Activated CD8-positive, alpha-beta memory T cell treated with anti-CD3 and anti-CD28 coated beads, Interleukin-2, amount 10 ng/mL, durations not matched to agents 7 days and 5 days (primary cell): ENCODE results near the gene ANKS3. TPM values are rescaled to one million over a fixed set of nuclear protein-coding genes. Genes with fewer than 3 reads are reported as not detected.

Source experiments
- ATAC-seq: fragments of 150-1000 bp; cut with Tn5 transposase; one replicate; pipeline ENCODE4 v1.10.0; 2021; ENCODE audit warnings: moderate library complexity
- CTCF ChIA-PET: fragments of 350-600 bp; sonication (Branson Sonifier 250); formaldehyde crosslinking; loops from one replicate; lab custom pipeline; 2021; ENCODE audit warnings: antibody characterized with exemption; lab: Charles Lee
- DNase-seq: peaks from one replicate; pipeline ENCODE4 v3.0.0-alpha.2; 2020
- H3K27ac Mint-ChIP-seq: one replicate; pipeline ENCODE4 v1.8.0; 2021; ENCODE audit warnings: mild to moderate bottlenecking, mixed read lengths
- H3K27me3 Mint-ChIP-seq: one replicate; pipeline ENCODE4 v1.8.0; 2021; ENCODE audit warnings: mixed read lengths
- H3K36me3 Mint-ChIP-seq: one replicate; pipeline ENCODE4 v1.8.0; 2021; ENCODE audit warnings: mild to moderate bottlenecking, mixed read lengths
- H3K4me1 Mint-ChIP-seq: one replicate; pipeline ENCODE4 v1.8.0; 2021; ENCODE audit warnings: mixed read lengths
- H3K4me3 Mint-ChIP-seq: one replicate; pipeline ENCODE4 v1.8.0; 2021; ENCODE audit warnings: mild to moderate bottlenecking, moderate library complexity, mixed read lengths
- H3K9me3 Mint-ChIP-seq: one replicate; pipeline ENCODE4 v1.8.0; 2022; ENCODE audit warnings: low read depth, mixed read lengths
- total RNA-seq, 2 experiments: library from RNA; stranded (reverse); gene quantifications; one replicate each; pipeline ENCODE4 v1.2.3, GENCODE V29; 2021

Gene ANKS3
- total RNA-seq, 2 experiments from 2014 or later = 16.2 to 17.1 TPM

DNA sequence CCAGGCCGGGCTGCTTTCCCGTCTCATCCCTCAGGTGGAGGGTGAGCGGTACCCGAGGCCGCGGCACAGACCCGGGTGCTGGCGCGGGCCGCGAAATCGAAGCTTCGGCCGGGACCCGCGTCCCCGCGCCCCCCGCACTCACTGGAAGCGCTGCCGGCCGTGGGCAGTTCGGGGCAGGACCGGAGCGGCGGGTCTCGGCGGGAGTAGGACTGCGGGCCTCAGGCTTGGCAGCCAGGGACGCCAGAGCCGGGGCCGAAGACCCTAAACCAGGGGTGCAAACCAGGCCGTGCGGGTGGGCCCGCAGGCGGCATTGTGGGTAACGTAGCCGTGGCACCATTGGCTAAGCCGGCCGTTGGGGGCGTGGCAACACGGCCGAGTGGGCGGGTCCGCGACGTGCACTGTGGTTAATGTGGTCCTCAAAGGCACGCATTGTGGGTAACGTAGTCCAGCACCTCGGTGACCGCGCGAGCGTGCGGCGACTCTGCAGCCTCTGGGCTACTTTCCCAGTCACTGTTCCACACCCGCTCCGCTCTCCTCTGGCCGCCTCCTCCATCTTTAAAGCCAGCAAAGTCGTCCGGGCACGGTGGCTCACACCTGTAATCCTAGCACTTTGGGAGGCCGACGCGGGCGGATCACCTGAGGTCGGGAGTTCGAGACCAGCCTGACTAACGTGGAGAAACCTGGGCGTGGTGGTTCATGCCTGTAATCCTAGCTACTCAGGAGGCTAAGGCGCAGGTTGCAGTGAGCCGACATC, 33.0 kb upstream of the ANKS3 start, which contains the start of gene ZNF500:
Gene ZNF500, minus strand, starts transcription at position 288 of the 754 bp plus-strand sequence. CDS start 1,184 bp downstream, outside the sequence.
- peaks cover 24% of the 10 kb centered on the region for H3K4me1 Mint-ChIP-seq
- peak within 1 kb of the TSS; percentile 82 for H3K4me3 Mint-ChIP-seq
- H3K9me3 Mint-ChIP-seq = no peaks in the 10 kb centered on the region
- peaks cover 2% of the 10 kb centered on the region for H3K36me3 Mint-ChIP-seq
- DNase-seq (peak; percentile 95), ATAC-seq (peak; percentile 82)
- H3K27ac Mint-ChIP-seq = peak within 1 kb of the TSS; percentile 87
- CTCF ChIA-PET = interaction anchor here (0.6 to 1.9 kb wide), 2 partner anchors 32 to 104 kb away, joined by 3 to 7 read pairs; partner anchors contain the start of genes ANKS3 and DNAAF8
- H3K27me3 Mint-ChIP-seq = no peaks in the 10 kb centered on the region

DNA sequence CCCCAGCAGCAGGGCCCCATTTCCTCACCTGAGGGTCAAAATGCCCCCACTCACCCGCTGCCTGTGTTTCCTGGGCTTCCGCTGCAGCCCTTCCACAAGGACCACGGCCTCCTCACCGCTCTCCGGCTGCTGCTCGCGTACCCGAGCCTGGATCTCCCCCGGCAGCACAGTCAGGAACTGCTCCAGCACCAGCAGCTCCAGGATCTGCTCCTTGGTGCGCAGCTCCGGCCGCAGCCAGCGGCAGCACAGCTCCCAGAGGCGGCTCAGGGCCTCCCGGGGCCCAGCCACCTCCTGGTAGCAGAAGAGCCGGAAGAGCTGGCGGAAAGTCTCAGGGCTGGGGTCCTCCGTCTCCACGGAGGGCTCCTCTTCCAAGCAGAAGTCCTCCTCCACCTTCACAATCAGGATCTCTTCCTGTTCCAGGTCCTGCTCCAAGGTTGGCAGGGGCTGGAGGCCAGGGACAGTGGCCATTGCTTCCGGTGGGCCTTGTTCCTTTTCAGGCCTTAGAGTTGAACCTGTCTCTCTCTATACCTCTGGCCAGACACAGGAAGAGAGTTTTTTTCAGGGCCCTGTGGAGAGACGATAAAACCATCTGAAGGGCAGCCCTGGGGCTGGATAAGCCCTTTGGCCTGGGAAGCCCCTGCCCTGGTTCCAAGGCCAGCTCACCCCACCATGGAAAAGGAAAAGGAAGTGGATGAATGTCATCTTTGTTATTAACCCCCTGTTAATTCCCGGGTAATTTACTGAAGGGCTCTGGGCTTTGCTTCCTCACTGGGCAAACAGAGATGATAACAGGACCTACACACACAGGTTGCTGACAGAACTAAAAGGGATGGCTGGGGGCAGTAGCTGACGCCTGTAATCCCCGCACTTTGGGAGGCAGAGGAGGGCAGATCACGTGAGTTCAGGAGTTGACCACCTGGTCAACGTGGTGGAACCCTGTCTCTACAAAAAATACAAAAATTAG, 31.7 kb upstream of the ANKS3 start:
- Mint-ChIP-seq H3K4me3 (peak overlapping the region; percentile 76), H3K9me3 (no peaks in the 10 kb centered on the region), H3K36me3 (peaks cover 2% of the 10 kb centered on the region), H3K27me3 (no peaks in the 10 kb centered on the region), H3K27ac (peak overlapping the region; percentile 84), H3K4me1 (peaks cover 24% of the 10 kb centered on the region)
- DNase-seq (no peak), ATAC-seq (no peak)
- CTCF ChIA-PET = interaction anchor here (0.6 to 1.7 kb wide), 2 partner anchors 102 to 190 kb away, joined by 3 read pairs; no protein-coding TSS in a partner anchor

DNA sequence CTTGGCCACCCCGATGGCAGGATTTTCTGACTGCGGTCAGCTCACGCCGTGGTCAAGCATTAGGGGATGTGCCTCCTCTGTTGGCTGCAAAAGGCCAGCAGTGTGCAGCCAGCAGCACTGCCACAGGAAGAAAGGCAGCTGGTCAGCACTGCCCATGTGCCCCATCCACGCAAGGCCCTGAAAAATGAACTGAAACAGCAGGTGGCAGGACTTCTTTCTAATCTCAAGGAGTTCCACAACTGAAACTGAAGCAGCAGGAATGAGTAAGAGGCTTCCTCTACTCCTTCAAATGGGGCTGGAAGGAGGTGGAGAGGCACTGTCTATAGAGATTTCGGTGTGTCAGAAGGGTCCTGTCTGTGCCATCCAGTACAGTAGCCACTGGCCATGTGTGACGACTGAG, 29.7 kb upstream of the ANKS3 start:
- Mint-ChIP-seq H3K36me3 (peaks cover 10% of the 10 kb centered on the region), H3K27ac (no peak overlapping the region), H3K4me3 (no peak overlapping the region), H3K27me3 (no peaks in the 10 kb centered on the region), H3K4me1 (peaks cover 24% of the 10 kb centered on the region), H3K9me3 (no peaks in the 10 kb centered on the region)
- no peak for DNase-seq
- CTCF ChIA-PET = interaction anchor here (1.4 kb wide), 1 partner anchor 29 kb away, joined by 5 read pairs; the partner anchor contains the start of genes ANKS3 and DNAAF8
- ATAC-seq = no peak

DNA sequence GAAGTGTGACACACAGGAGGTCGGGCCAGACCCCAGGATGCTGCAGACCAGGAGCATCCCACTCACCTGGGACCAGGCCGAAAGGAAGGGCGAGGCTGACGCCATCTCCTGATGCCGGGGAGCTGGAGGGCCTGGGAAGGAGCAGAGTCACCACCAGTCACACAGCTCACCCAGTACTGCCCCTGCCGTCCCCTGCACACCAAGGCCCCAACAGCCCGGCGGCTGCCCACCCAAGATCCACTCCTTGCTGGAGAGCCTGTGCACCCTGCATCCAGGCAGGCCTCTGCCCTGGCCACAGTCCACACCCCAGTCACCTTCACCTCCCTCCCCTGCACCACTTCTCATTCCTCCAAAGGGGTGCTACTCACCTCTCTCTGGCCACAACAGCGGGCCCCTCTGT, 28.1 kb upstream of the ANKS3 start:
- Mint-ChIP-seq H3K27me3 (no peaks in the 10 kb centered on the region), H3K27ac (no peak overlapping the region), H3K4me1 (peaks cover 12% of the 10 kb centered on the region), H3K36me3 (peaks cover 14% of the 10 kb centered on the region), H3K4me3 (no peak overlapping the region), H3K9me3 (no peaks in the 10 kb centered on the region)
- CTCF ChIA-PET = interaction anchor here (1.2 kb wide), 1 partner anchor 28 kb away, joined by 4 read pairs; the partner anchor contains the start of genes ANKS3 and DNAAF8
- DNase-seq = no peak
- no peak for ATAC-seq

DNA sequence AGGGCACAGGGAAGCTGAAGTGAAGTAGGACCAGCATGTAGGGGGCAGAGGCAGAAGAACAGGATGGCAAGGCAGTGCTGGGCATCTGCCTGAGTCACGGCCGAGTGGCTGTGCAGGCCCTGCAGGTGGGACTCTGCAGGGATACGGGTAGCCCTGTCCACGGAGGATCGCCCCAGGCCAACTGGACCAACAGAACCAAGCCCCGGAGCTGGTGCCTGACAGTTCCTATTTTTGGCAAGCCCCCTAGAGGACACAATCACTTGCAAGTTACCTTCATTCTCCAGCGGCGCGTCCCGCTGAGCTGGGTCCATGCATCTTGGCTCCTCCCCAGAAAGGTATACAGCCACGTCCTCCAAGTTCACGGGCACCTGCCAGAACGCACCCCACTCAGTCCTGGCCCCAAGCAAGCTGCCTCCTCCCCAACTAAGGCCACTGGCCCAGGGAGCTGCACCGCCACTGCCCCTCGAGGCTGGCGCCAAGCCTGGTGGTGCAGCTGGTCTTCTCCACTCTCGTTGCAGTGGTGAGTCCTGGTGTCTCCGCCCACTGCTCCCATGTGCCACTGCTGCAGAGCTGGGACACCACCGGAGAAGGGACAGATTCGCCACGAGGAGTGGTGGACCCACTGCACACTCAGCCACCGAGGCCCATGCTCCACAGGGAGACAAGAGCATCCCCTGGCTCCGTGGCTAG, 26.3 kb upstream of the ANKS3 start:
- Mint-ChIP-seq H3K4me3 (no peak overlapping the region), H3K36me3 (peaks cover 24% of the 10 kb centered on the region), H3K4me1 (no peaks in the 10 kb centered on the region), H3K27me3 (no peaks in the 10 kb centered on the region), H3K9me3 (peaks cover 4% of the 10 kb centered on the region), H3K27ac (no peak overlapping the region)
- CTCF ChIA-PET = no interaction called here
- DNase-seq (no peak), ATAC-seq (no peak)

DNA sequence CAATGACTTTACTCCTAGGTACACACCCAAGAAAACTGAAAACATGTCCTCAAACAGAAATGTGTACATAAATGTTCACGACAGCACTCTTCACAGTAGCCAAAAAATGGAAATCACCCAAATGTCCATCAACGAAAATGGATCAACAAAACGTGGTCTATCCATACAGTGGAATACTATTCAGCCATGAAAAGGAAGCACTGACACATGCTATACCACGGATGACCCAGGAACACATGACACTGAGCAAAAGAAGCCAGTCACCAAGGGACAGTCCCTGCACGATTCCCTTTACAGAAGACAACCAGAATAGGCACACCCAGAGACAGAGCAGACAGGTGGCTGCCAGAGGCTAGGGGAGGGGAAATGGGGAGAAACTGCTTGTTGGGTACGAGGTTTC, 21.6 kb upstream of the ANKS3 start:
- no peaks in the 10 kb centered on the region for H3K4me1 Mint-ChIP-seq

DNA sequence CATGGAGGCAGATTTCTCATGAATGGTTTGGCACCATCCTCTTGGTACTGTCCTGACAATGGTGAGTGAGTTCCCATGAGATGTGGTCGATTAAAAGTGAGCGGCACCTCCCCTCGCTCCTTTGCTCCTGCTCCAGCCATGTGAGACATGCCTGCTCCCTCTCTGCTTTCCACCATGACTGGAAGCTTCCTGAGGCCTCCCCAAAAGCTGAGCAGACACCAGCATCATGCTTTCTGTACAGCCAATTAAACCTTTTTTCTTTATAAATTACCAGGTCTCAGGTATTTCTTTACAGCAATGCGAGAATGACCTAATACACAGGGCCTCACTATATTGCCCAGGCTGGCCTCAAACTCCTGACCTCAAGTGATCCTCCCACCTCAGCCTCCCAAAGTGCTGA, 20.8 kb upstream of the ANKS3 start:
- ATAC-seq (no peak), DNase-seq (no peak)
- H3K4me3 Mint-ChIP-seq = no peak overlapping the region
- H3K9me3 Mint-ChIP-seq = peaks cover 4% of the 10 kb centered on the region
- no peak overlapping the region for H3K27ac Mint-ChIP-seq
- CTCF ChIA-PET = no interaction called here
- peaks cover 31% of the 10 kb centered on the region for H3K36me3 Mint-ChIP-seq
- no peaks in the 10 kb centered on the region for H3K4me1 Mint-ChIP-seq
- H3K27me3 Mint-ChIP-seq = no peaks in the 10 kb centered on the region

More for the DNA sequence above, 21.6 kb upstream of the ANKS3 start:
- Mint-ChIP-seq H3K4me3 (no peak overlapping the region), H3K36me3 (peaks cover 34% of the 10 kb centered on the region), H3K27me3 (no peaks in the 10 kb centered on the region), H3K27ac (no peak overlapping the region), H3K9me3 (peaks cover 4% of the 10 kb centered on the region)
- ATAC-seq (no peak), DNase-seq (no peak)
- CTCF ChIA-PET = no interaction called here

DNA sequence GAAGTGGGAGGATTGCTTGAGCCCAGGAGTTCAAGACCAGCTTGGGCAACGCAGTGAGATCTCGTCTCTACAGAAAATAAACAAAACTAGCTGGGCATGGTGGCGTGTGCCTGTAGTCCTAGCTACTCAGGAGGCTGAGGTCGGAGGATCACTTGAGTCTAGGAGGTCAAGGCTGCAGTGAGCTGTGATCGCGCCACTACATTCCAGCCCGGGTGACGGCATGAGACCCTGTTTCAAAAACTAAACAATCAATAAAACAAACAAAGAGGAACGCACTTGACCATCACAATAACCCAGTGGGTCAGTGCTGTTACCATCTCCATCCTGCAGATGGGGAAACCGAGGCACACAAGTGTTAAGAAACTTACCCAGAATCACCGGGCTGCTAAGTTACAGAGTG, 19.2 kb upstream of the ANKS3 start:
- DNase-seq (no peak), ATAC-seq (no peak)
- Mint-ChIP-seq H3K36me3 (peaks cover 22% of the 10 kb centered on the region), H3K27ac (no peak overlapping the region), H3K4me1 (peaks cover 6% of the 10 kb centered on the region), H3K4me3 (no peak overlapping the region), H3K27me3 (no peaks in the 10 kb centered on the region), H3K9me3 (peaks cover 4% of the 10 kb centered on the region)
- CTCF ChIA-PET = no interaction called here

DNA sequence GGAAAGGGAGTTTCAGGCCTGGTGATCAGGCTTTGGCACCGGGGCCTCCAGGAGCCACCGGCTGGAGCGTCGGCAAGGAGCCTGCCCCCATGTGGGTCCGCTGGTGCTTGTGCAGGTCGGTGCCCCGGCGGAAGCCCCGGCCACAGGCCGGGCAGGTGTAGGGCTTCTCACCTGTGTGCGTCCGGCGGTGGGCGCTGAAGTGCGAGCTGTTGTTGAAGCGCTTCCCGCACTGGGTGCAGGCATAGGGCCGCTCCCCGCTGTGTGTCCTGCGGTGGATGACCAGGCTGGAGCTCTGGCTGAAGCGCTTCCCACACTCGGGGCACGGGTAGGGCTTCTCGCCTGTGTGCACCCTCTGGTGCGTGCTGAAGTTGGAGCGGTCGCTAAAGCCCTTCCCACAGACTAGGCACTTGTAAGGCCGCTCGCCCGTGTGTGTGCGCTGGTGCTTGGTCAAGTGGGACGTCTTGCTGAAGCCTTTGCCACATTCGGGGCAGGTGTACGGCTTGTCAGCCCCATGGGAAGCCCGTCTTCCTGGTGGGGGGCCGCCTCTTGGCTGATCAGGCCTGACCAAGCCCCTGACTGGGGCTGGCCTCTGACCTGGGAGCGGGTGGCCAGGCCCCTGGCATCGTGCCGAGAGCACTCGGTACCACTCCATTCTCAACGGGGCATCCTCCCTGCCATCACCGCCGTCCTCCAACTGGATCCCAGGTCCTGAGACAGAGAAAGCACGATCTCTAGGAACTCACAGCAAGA, 18.5 kb upstream of the ANKS3 start:
- no peak overlapping the region for H3K4me3 Mint-ChIP-seq
- H3K36me3 Mint-ChIP-seq = peaks cover 22% of the 10 kb centered on the region
- no peak for DNase-seq
- no peaks in the 10 kb centered on the region for H3K27me3 Mint-ChIP-seq
- H3K27ac Mint-ChIP-seq = no peak overlapping the region
- CTCF ChIA-PET = no interaction called here
- peak; percentile 6 for ATAC-seq
- peaks cover 4% of the 10 kb centered on the region for H3K9me3 Mint-ChIP-seq
- H3K4me1 Mint-ChIP-seq = peaks cover 13% of the 10 kb centered on the region

DNA sequence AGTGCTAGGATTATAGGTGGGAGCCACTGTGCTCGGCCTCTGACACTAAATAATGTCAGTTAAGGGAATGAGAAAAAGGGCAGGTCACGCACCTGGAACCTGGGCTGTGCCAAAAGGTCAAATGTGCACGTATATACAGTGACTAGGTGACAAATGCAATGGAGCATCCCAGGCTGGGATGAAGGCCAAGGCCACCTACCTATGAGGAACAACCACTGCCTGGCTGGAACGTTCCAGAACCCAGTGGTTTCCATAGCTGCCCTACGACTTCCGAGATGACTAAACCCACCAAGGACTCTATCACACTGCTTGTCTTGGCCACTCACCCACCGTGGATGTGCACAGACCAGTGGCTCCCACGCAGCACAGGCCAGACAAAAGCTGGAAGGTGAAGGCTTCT, 16.8 kb upstream of the ANKS3 start:
- peaks cover 14% of the 10 kb centered on the region for H3K4me1 Mint-ChIP-seq
- H3K27me3 Mint-ChIP-seq = no peaks in the 10 kb centered on the region
- peaks cover 4% of the 10 kb centered on the region for H3K9me3 Mint-ChIP-seq

DNA sequence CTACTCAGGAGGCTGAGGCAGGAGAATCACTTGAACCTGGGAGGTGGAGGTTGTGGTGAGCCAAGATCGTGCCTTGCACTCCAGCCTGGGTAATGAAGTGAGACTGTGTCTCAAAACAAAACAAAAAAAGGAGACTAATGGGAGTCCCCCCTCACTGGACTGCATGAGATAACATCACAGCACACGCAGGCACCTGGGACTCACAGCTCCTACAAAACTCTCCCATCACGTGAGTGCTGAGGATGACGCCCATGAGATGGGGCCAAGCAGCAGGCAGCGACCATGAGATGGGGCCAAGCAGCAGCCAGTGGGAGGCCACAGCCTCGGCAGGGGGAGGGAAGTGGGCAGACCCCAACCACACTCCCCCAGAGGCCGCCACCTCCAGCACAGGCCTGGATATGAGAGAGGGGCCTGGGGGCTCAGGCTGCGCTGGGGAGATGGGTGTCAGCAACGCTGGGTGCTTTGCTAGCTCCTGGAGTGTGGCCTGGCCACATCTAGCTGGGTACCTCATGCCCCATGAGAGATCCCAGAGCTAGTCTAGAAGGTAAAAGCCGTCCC, 15.7 kb upstream of the ANKS3 start:
- Mint-ChIP-seq H3K9me3 (no peaks in the 10 kb centered on the region), H3K36me3 (peaks cover 8% of the 10 kb centered on the region), H3K4me3 (no peak overlapping the region), H3K27me3 (no peaks in the 10 kb centered on the region), H3K4me1 (peaks cover 14% of the 10 kb centered on the region), H3K27ac (no peak overlapping the region)
- DNase-seq = no peak
- no peak for ATAC-seq
- CTCF ChIA-PET = no interaction called here

More for the DNA sequence above, 16.8 kb upstream of the ANKS3 start:
- no peak for DNase-seq
- CTCF ChIA-PET = interaction anchor here (0.6 kb wide), 1 partner anchor 461 kb away, joined by 3 read pairs; no protein-coding TSS in a partner anchor
- ATAC-seq = no peak
- Mint-ChIP-seq H3K27ac (no peak overlapping the region), H3K4me3 (no peak overlapping the region), H3K36me3 (peaks cover 17% of the 10 kb centered on the region)
